Activated CD4-positive, CD25-positive, alpha-beta regulatory T cell (primary cell): ENCODE data around the gene COL23A1.

Experiments
- DNase-seq, 4 experiments: peaks; one replicate each; lab custom pipeline; 2025; lab: John Stamatoyannopoulos, UW

Gene COL23A1

DNA sequence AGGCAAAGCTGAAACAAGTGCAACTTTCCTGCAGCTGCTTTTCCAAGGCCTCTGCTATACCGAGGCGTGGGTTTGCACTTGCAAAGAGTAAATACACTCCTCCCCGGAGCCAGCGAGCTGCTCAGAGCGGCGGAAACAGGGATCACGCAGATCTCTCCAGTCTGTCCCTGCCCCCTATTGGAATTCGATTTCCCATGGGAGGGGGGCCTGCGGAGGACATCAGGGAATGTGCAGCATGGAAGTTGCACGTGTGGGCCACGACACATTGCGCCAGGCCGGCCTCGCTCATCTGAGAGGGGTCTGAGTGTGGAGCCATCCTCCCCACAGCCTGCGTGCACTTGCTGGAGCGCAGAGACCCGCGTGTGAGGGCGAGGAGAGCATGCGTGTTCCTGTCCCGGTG is 253.3 kb downstream of the COL23A1 start:
- no peak for DNase-seq

DNA sequence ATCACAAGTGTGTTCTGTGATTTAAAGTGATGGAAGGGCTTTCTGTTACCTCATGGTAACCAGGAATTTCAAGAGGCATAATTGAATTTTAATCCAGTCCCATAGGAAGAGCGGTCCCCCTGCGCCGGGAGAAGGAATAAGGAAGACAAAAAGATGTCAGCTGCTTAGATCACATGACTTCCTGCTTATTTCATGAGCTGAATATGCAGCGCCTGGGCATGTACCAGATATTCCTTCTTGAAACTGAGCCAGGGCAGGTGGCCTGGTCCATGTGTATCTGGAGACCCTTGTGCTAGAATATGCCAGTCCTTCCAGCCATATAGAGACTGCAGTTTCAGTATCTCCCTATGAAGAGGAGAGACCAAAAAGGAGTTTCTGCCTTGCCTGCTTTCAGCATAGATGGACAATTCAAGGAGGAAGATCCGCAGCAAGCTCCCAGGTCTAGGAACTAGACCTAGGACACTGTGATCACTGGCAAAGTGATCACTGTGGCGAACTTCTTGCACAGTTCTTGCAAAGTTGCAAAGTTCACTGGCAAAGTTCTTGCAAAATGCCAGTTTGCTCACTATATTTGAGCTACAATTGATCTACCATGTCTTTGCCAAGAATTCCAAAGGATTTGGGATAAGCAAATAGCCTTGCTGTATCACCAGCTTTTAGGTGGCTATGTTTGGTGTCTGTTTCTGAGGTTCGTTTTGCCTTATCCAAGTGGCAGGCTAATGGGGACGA is 254.7 kb downstream of the COL23A1 start:
- no peak for DNase-seq

DNA sequence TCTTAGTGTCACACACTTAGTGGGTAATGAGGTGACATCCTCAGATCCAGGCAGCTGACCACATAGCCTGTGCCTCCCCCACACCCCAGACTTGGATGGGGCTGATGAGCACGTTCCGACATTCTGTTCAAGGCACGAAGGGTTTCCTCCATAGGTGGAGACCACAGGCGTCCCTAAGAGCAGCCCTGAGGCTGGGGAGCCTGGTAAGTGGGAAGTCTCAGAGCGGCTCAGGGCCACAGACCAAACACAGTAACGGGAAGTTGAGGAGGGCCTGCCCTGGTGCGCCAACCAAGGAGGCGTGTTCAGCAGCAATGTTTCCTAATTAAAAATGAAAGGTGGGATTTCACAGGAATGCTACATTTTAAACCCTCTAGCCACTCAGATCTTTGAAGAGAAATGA is 255.3 kb downstream of the COL23A1 start:
- no peak for DNase-seq

DNA sequence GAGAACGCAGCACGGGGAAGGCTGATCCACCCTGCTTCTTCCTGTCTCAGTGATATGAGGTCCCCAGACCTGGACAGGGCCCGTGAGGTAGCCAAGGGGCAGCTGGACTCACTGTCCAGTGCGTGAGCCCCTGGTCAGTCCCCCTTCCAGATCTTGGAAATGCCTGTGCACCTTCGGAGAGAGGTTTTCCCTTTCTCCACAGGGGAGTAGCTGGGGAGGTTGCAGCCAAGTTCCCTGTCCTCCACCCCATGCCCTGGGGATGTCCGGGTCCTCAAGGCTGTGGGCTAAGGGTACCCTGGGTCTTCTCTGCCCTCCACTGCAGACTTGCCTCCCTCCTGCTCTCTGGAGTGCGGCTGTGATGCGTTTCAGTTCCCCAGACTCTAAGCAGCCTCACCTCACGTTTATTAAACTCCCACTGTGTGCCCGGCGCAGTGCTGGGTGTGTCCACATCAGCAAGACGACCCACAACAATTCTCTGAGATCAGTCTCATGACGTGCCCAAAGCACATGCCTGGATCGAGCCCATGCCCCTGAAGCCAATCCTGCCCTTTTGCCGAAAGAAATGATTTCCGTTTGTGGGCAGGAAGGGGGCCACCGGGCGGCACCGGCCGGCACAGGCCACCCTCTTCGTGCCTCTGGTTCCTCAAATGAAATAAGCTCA is 256.2 kb downstream of the COL23A1 start:
- DNase-seq: no peak

- no peak for DNase-seq
Observed at GRCh38 chr5:178332210-178332641, 258.0 kb downstream of the COL23A1 start.

DNA sequence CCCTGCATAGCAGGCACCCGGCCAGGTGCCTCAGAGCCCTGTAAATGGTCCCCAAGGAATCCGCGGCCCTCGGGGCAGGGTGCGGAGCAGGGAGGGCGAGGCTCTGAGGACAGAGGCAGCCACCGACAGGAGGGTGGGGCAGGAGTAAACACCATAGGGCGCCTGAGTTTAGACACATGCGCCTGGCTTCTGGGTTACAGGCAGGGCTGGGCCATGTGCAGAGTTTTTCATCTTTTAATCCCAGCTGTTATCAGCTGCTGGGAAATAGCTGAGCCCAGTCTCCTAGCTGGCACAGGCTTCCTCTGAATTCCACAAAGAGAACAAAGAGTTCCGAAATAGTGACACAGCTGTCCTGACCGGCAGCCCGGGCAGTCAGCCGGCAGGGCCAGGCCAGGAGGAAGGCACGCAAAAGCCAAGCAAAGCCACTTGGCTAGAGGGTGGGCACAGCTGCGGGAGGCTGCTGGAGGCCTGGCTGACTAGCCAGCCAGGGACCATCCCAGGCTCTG is 258.6 kb downstream of the COL23A1 start:
- DNase-seq: no peak

DNA sequence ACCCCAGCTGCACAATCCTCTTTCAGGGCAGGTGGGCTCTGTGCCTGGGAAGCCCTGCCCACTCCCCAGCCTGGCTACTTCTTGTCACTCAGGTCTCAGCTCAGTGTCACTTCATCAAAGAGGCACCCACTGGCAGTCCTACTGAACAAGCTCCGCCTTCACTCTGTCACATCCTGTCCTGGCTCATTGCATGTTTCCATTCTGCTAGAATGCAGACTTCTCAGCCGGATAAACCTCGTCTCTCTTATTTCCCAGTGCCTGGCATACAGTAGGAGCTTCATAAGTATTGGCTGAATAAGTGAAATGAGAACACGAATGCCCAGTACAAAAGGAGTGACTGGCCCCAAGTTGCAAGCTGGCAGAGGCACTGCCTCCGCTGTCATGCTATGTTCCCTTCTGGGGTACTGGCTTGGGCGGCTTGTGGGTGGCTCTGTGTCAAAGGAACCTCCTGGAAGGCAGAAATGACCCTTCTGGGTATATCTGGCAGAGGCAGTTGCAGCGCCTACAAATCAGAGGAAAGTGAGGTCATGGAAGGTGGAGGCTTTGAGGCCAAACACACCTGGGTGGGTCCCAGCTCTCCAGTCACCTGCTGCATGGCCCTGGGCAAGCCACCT is 259.3 kb downstream of the COL23A1 start:
- DNase-seq: no peak

DNA sequence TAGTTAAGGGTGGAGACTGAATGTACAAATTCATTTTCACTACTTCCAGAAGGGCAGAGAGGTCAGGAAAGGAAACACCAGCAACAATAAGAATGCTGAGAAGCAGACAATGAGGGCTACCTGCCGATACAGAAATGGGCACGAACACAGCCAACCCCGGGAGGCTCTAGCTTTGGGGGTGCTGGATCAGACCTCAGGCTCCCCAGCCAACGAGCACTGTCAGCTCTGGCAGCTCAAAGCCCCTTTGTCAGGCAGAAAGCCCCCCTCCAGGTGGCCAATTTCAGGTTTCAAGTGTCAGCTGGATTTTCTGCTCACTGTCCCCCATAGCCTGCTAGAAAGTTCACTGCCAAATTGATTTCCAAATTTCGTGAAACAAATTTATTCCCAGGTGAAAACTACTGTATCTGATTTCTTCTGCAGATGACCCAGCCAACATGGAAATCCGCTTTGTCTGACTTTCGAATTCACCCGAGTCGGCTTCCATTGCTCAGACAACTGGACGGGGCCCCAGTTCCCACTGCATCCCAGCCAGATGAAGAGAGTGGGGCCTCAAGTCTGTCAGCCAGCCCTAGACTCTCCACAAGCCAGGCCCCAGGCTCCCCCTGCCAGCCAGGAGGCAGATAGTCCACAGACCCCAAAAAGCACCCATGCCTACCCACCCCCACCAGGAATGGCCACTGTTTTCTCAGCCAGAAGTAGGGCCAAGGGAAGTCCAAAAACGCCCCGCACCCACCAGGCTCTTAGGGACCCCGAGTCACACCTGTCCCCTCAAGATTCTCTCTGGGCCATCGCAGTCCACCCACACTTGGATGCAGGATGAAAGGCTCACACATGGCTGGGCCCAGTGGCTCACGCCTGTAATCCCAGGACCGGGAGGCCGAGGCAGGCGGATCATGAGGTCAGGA is 261.1 kb downstream of the COL23A1 start:
- DNase-seq: no peak

DNA sequence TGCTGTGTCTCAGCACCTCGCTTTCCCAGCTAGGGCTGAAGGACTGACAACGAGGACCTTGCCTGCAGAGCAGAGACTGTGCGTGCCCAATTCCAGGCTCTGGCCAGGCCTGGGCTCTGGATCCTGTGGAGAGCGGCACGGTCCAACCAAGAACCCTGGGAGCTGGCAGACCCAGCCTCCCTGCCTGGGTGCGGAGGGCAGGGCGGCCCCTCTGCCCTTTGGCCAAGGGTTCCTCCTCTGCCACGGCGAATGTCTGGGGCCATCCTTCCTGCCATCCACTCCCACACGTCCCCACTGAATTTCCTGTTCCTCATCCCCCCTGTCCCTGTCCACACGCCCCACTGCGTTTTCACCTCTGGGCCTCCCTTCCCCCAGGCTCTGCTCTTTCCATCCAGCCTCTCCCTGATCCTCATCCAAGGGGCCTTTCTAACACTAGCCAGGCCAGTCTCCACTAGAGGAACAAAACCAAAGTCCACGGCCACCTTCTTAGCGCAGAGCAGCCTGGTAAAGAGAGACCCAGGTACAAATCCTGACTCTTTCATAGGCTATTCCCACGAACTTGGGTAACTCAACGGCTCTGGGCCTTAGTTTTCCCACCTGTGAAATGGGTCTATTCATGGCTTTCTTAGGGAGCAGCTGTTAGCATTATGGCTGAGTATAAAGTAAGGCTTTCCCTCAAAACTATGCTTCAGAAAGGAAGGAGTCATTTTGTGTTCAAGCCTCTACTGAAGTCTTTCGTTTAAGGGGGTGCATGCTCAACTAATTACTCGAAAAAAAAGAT is 262.1 kb downstream of the COL23A1 start:
- DNase-seq: no peak

DNA sequence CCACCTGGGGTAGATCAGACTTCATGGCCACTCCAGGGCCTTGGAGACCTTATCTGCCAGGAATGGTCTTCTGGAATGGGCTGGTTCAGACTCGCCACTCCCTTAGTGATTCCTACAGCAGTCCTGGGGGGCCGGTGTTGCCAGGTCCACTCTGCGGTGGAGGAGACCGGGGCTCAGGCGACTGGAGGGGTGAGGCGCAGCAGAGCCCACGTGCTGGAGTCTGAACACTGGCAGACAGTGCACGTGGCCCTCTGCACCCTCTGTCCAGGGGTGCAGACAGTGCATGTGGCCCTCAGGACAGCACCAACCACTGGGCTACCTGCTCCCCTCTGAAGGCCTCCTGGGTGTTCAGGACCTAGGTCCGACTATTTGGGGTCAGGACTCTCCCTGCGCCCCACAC is 262.7 kb downstream of the COL23A1 start:
- DNase-seq: no peak

GRCh38 chr5:178326374-178326715 is 263.8 kb downstream of the COL23A1 start:
- DNase-seq: no peak

DNA sequence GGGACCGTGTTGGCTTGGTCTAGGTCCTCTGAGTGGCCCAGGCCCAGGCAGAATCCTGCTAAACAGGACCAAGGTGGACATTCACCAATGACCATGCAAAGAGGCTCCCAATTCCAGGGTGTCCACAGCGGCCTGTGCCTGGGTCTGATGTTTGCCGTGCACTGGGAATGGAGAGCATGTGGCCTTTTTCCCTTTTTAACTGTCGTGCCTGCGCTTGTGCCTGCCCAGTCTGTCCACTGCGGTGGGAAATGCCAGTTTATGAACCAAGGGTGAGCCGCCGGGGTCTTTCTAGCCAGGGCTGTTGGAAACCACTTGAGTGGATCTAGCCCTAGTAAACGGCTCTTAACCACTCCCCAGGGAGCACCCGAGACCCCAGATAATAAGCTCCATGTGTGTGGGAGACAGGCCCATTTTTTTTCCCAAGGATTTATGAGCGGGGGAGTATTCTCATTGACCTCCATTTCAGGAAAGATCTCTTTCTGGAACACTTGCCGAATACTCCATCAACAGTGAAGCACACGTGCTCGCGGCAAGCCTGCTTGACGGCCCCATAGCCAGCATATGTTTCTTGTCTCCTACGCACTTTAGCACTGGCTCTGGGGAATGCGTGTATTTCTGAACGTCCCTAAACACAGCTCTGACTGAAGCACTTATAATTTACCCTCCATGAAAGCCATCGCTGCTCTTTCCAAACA is 264.4 kb downstream of the COL23A1 start:
- DNase-seq: no peak

GRCh38 chr5:178325311-178325678 is 264.9 kb downstream of the COL23A1 start:
- no peak for DNase-seq

GRCh38 chr5:178324481-178325310 is 265.5 kb downstream of the COL23A1 start:
- DNase-seq: no peak

GRCh38 chr5:178323961-178324360 is 266.2 kb downstream of the COL23A1 start:
- DNase-seq: no peak

GRCh38 chr5:178323541-178323865 is 266.7 kb downstream of the COL23A1 start:
- DNase-seq: no peak

- no peak for DNase-seq
Observed at GRCh38 chr5:178322736-178323540, 267.3 kb downstream of the COL23A1 start.

GRCh38 chr5:178320281-178320855 is 269.8 kb downstream of the COL23A1 start:
- no peak for DNase-seq

- no peak for DNase-seq
Observed at GRCh38 chr5:178319541-178320041, 270.6 kb downstream of the COL23A1 start.
